CD4-positive, alpha-beta T cell treated with Interferon gamma for 1 hour (primary cell): ENCODE results near the gene PRMT7.
A peak's percentile ranks its signal among the peaks of the same experiment; 100 is the strongest.

ENCODE experiments used
- DNase-seq: peaks from one replicate; pipeline ENCODE4 v3.0.0-alpha.2; 2020

Gene PRMT7

GRCh38 chr16:68349838-68350410 is 39.1 kb downstream of the PRMT7 start:
- no peak for DNase-seq

- no peak for DNase-seq
Measured at GRCh38 chr16:68350813-68351350, 40.1 kb downstream of the PRMT7 start.

GRCh38 chr16:68351463-68351862 is 40.6 kb downstream of the PRMT7 start:
- no peak for DNase-seq

- DNase-seq: no peak
Measured at GRCh38 chr16:68351991-68352431, 41.2 kb downstream of the PRMT7 start.

GRCh38 chr16:68353366-68353765 is 42.5 kb downstream of the PRMT7 start:
- no peak for DNase-seq

- DNase-seq: no peak
Measured at GRCh38 chr16:68354816-68355215, 44.0 kb downstream of the PRMT7 start.

- DNase-seq: no peak
Measured at GRCh38 chr16:68355447-68356248, 44.8 kb downstream of the PRMT7 start.

GRCh38 chr16:68356249-68356918 is 45.6 kb downstream of the PRMT7 start:
- DNase-seq: peak; percentile 64

GRCh38 chr16:68356919-68357286 is 46.1 kb downstream of the PRMT7 start:
- no peak for DNase-seq

GRCh38 chr16:68357521-68357922 is 46.7 kb downstream of the PRMT7 start:
- DNase-seq: no peak

GRCh38 chr16:68357923-68358322 is 47.1 kb downstream of the PRMT7 start:
- DNase-seq: no peak

GRCh38 chr16:68358951-68359350 is 48.1 kb downstream of the PRMT7 start:
- no peak for DNase-seq

GRCh38 chr16:68359398-68360191 is 48.8 kb downstream of the PRMT7 start:
- no peak for DNase-seq

- DNase-seq: no peak
Measured at GRCh38 chr16:68360547-68360946, 49.7 kb downstream of the PRMT7 start.

GRCh38 chr16:68360956-68361355 is 50.1 kb downstream of the PRMT7 start:
- no peak for DNase-seq

- no peak for DNase-seq
Measured at GRCh38 chr16:68361485-68361884, 50.7 kb downstream of the PRMT7 start.

- no peak for DNase-seq
Measured at GRCh38 chr16:68362262-68362913, 51.6 kb downstream of the PRMT7 start.

GRCh38 chr16:68362947-68363657 is 52.3 kb downstream of the PRMT7 start:
- DNase-seq: no peak

GRCh38 chr16:68363658-68364521 is 53.1 kb downstream of the PRMT7 start:
- no peak for DNase-seq

- no peak for DNase-seq
Measured at GRCh38 chr16:68364561-68364998, 53.8 kb downstream of the PRMT7 start.
